Liver (tissue), 9 donors: ENCODE results near the gene SCD5. TPM values are rescaled to one million over a fixed set of nuclear protein-coding genes. Genes with fewer than 3 reads are reported as not detected.

Source experiments
- DNase-seq: peaks from one replicate; pipeline ENCODE4 v3.0.0-alpha.2; 2017; ENCODE audit warnings: low spot score
- H3K27ac ChIP-seq, 2 donors: one replicate each; pipeline ENCODE4 v1.7.0; 2013; ENCODE audit warnings: inconsistent platforms in 2 of 2, low read length in 2 of 2, control low read depth in 1 of 2, low read depth in 1 of 2, mild to moderate bottlenecking in 1 of 2
- H3K27me3 ChIP-seq, 4 donors: one replicate each; pipeline versions ENCODE4 v1.6.1 to v1.7.0; 2013; ENCODE audit warnings: low read length in 3 of 4, inconsistent platforms in 1 of 4, mild to moderate bottlenecking in 1 of 4, moderate library complexity in 1 of 4; ENCODE audit not compliant: control insufficient read depth in 4 of 4, insufficient read depth in 4 of 4
- H3K36me3 ChIP-seq, 4 donors: one replicate each; pipeline versions ENCODE4 v1.6.1 to v1.7.0; 2013; ENCODE audit warnings: low read length in 3 of 4, mild to moderate bottlenecking in 3 of 4, low read depth in 1 of 4, moderate library complexity in 1 of 4; ENCODE audit not compliant: control insufficient read depth in 4 of 4, insufficient read depth in 3 of 4
- H3K4me1 ChIP-seq, 4 donors: one replicate each; pipeline versions ENCODE4 v1.6.1 to v1.7.0; 2013; ENCODE audit warnings: low read length in 3 of 4, mild to moderate bottlenecking in 3 of 4, moderate library complexity in 1 of 4; ENCODE audit not compliant: control insufficient read depth in 4 of 4, insufficient read depth in 4 of 4
- H3K4me3 ChIP-seq, 3 donors: one replicate each; pipeline versions ENCODE4 v1.6.1 to v1.7.0; 2013; ENCODE audit warnings: low read length in 3 of 3, control low read depth in 1 of 3, low read depth in 1 of 3, mild to moderate bottlenecking in 1 of 3
- H3K9ac ChIP-seq, 2 donors: one replicate each; pipeline ENCODE4 v1.7.0; 2013; ENCODE audit warnings: low read length in 2 of 2, mild to moderate bottlenecking in 2 of 2, moderate library complexity in 2 of 2, control low read depth in 1 of 2, low read depth in 1 of 2
- H3K9me3 ChIP-seq, 4 donors: one replicate each; pipeline versions ENCODE4 v1.6.1 to v1.7.0; 2013; ENCODE audit warnings: low read length in 3 of 4; ENCODE audit not compliant: control insufficient read depth in 4 of 4
- ATF3 ChIP-seq: IDR thresholded peaks from 2 replicates; pipeline ENCODE4 v1.6.1; 2016; ENCODE audit warnings: antibody characterized with exemption
- CTCF ChIP-seq: fragments of 150-350 bp; IDR thresholded peaks from 2 replicates; pipeline ENCODE4 v1.5.1; 2017; ENCODE audit warnings: improper control_type of control experiment, low read depth, low read length; ENCODE audit not compliant: missing input control
- EGR1 ChIP-seq, 2 donors: IDR thresholded peaks; 2 replicates each; pipeline ENCODE4 v1.6.1; 2016 to 2018; ENCODE audit warnings: antibody characterized with exemption in 2 of 2, low read depth in 2 of 2
- FOXA1 ChIP-seq: IDR thresholded peaks from 2 replicates; pipeline ENCODE4 v1.6.1; 2016; ENCODE audit warnings: antibody characterized with exemption
- FOXA2 ChIP-seq: IDR thresholded peaks from 2 replicates; pipeline ENCODE4 v1.6.1; 2016; ENCODE audit warnings: antibody characterized with exemption
- GABPA ChIP-seq, 2 donors: IDR thresholded peaks in 1 of 2; conservative IDR thresholded peaks in 1 of 2; 2 replicates each; pipeline ENCODE4 v1.6.1; 2016; ENCODE audit warnings: antibody characterized with exemption in 2 of 2, mild to moderate bottlenecking in 1 of 2, moderate library complexity in 1 of 2
- HNF4A ChIP-seq, 2 donors: conservative IDR thresholded peaks; 2 replicates each; pipeline ENCODE4 v1.6.1; 2016; ENCODE audit warnings: antibody characterized with exemption in 2 of 2, mild to moderate bottlenecking in 2 of 2
- HNF4G ChIP-seq: IDR thresholded peaks from 2 replicates; pipeline ENCODE4 v1.6.1; 2016; ENCODE audit warnings: antibody characterized with exemption
- JUND ChIP-seq, 2 donors: IDR thresholded peaks; 2 replicates each; pipeline ENCODE4 v1.6.1; 2016; ENCODE audit warnings: antibody characterized with exemption in 2 of 2
- MAX ChIP-seq: IDR thresholded peaks from 2 replicates; pipeline ENCODE4 v1.6.1; 2016; ENCODE audit warnings: antibody characterized with exemption
- NR2F2 ChIP-seq: IDR thresholded peaks from 2 replicates; pipeline ENCODE4 v1.6.1; 2016; ENCODE audit warnings: antibody characterized with exemption
- RAD21 ChIP-seq, 2 donors: IDR thresholded peaks; 2 replicates each; pipeline ENCODE4 v1.6.1; 2016; ENCODE audit warnings: antibody characterized with exemption in 2 of 2, mild to moderate bottlenecking in 2 of 2
- REST ChIP-seq: IDR thresholded peaks from 2 replicates; pipeline ENCODE4 v1.6.1; 2016; ENCODE audit warnings: antibody characterized with exemption, mild to moderate bottlenecking
- RXRA ChIP-seq, 2 donors: IDR thresholded peaks; 2 replicates each; pipeline ENCODE4 v1.6.1; 2017 to 2018; ENCODE audit warnings: antibody characterized with exemption in 2 of 2, mild to moderate bottlenecking in 1 of 2
- SP1 ChIP-seq: IDR thresholded peaks from 2 replicates; pipeline ENCODE4 v1.6.1; 2018; ENCODE audit warnings: antibody characterized with exemption, mild to moderate bottlenecking
- TAF1 ChIP-seq: conservative IDR thresholded peaks from 2 replicates; pipeline ENCODE4 v1.6.1; 2016; ENCODE audit warnings: antibody characterized with exemption, mild to moderate bottlenecking
- YY1 ChIP-seq: IDR thresholded peaks from 2 replicates; pipeline ENCODE4 v1.6.1; 2016; ENCODE audit warnings: antibody characterized with exemption, mild to moderate bottlenecking
- ZBTB33 ChIP-seq: IDR thresholded peaks from 2 replicates; pipeline ENCODE4 v1.6.1; 2016; ENCODE audit warnings: antibody characterized with exemption
- WGBS: extraction: QIAGEN DNeasy Blood & Tissue Kit; methylation state at CpG from one replicate; pipeline ENCODE4 v1.1.7; 2013; 5-methylcytosine and 5-hydroxymethylcytosine counted together
- polyA plus RNA-seq, 2 donors: library from polyadenylated mRNA; stranded (reverse) in 1 of 2; unstranded in 1 of 2; fragments of 200-250 nt in 1 of 2; fragments of >200 nt in 1 of 2; fragmentation: Nextera tagmentation in 1 of 2; extraction: Ambion mirVana in 1 of 2; gene quantifications; one replicate each; pipeline versions ENCODE4 v1.2.1 to v1.2.3, GENCODE V29; 2013 to 2015
- total RNA-seq, 2 donors: library from RNA; depleted of rRNA; stranded (reverse); fragments of >200 nt; gene quantifications; one replicate each; pipeline ENCODE4 v1.2.3, GENCODE V29; 2014
- donor health status: healthy.
- donor health status: healthy.
- donor health status: healthy.
- donor health status: healthy.
- donor health status: healthy.

SCD5 gene
- total and polyA plus RNA-seq, 4 donors, result 0.14 to 1.9 (median 0.57) TPM

- WGBS, result 75% methylated on average over 8 of the region's 8 CpGs
- DNase-seq, result no peak
These were observed 8.4 kb downstream of the SCD5 start for GRCh38 chr4:82790060-82790660.

More at GRCh38 chr4:82790060-82790660, 8.4 kb downstream of the SCD5 start:
- no peak for TF ChIP-seq FOXA1
- no peak for TF ChIP-seq NR2F2
- no peak for TF ChIP-seq ATF3
- no peak for TF ChIP-seq JUND (IDR thresholded peaks at IDR 0.05)
- no peak for TF ChIP-seq SP1
- no peak for TF ChIP-seq FOXA2
- no peak for TF ChIP-seq EGR1 (IDR thresholded peaks at IDR 0.05; ENCODE audit: low read depth in 2 of 2)
- TF ChIP-seq MAX, result no peak
- no peak for TF ChIP-seq TAF1
- TF ChIP-seq RAD21 (IDR thresholded peaks at IDR 0.05), result no peak
- no peak for TF ChIP-seq RXRA (IDR thresholded peaks at IDR 0.05)
- no peak for TF ChIP-seq HNF4A (conservative IDR thresholded peaks at IDR 0.05)
- TF ChIP-seq CTCF, result no peak
- no peak for TF ChIP-seq REST
- TF ChIP-seq YY1, result no peak
- TF ChIP-seq GABPA (IDR thresholded peaks at IDR 0.05 in 1 of 2, conservative IDR thresholded peaks at IDR 0.05 in 1 of 2), result no peak
- no peak for TF ChIP-seq ZBTB33
- TF ChIP-seq HNF4G, result no peak
- Histone ChIP-seq H3K9ac (no peak overlapping the region), H3K4me3 (no peak overlapping the region), H3K36me3 (no peaks in the 10 kb centered on the region), H3K27me3 (no peaks in the 10 kb centered on the region), H3K9me3 (no peaks in the 10 kb centered on the region), H3K4me1 (no peaks in the 10 kb centered on the region), H3K27ac (no peak overlapping the region)
